ENCODE measurements around the gene MB21D2.
"Not testable (repeated sequence)": the region's sequence is repeated elsewhere in the genome, so short reads cannot be mapped to it uniquely, and the experiment has no call there.

MB21D2 gene

DNA sequence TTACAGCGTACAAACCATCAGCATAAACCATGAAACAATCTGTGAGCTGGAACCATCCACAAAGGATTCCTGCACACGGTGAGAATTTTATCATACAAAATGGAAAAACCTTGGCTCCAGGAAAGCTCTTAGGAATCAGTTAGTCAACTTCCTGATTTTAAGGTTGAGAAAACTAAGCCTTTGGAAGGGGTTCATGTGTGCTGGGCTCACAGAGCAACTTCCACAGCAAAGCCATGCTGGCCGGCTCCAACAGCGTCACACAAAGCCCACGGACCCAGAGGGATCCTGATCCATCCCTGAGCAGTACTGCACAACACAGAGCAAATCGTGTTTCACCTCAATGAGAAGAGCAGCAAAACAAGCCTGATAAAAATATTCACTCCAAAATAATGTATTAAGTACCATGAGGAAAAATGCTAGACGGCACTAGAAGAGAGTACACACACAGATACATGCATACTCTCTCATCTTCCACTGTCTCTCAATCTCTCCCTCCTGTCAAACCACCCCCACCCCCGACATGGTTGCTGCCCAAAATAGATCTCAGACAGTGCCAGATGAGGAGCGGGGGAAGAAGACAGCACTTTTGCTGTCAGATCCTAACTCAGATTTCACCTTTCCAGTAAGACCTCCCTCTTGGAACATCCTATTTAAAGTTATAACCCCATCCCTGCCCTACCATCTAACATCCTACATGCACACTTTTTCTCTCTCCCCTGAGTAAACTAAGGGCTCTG lies 58.6 kb downstream of the MB21D2 start:
- DNase-seq (ENCODE audit: low spot score), result no peak

GRCh38 chr3:192857260-192857661 lies 60.4 kb downstream of the MB21D2 start:
- no peak for DNase-seq (ENCODE audit: low spot score)

DNA sequence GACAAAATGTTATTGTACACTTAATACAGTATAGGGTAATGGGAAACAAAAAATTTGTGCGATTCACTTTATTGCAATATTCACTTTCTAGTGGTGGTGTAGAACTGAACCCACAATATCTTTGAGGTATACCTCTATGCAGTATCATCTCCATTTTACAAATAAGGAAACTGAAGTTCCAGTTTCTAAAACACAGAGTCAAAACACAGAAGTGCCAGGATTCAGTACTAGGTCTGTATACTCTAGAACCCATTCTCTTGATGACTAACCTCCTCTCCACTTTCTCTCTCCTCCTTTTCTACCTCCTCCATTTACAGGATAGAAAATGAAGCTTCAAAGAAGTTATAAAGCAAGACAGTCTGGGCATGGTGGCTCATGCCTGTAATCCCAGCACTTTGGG lies 62.2 kb downstream of the MB21D2 start:
- no peak for DNase-seq (ENCODE audit: low spot score)

DNA sequence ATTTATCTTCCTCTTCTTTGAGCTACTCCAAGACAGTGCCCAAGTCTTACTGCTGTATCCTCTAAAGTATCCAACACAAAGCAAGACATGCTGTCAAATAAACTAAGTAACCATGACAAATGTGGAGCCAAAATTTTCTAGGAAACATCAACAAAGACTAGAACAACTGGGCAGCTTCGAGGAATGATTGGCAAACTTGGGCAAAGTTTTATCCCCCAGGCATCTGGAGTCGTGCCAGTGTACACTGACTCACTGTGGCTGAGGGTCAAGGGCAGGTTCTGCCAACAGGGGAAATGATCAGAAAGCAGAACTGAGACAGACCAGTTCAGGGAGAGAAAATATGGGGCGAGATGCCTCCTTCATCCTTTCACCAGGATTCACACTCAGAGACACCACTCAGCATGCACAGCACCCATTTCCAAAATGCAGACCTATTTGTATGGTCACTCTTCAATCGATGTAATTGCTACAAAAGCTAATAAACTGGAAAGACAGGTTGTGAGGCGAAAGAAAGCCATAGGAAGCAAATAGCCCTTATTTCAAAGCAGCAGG lies 65.8 kb downstream of the MB21D2 start:
- DNase-seq (ENCODE audit: low spot score), result peak; percentile 16

- no peak for DNase-seq (ENCODE audit: low spot score)
Observed at GRCh38 chr3:192850451-192850981, 67.1 kb downstream of the MB21D2 start.

DNA sequence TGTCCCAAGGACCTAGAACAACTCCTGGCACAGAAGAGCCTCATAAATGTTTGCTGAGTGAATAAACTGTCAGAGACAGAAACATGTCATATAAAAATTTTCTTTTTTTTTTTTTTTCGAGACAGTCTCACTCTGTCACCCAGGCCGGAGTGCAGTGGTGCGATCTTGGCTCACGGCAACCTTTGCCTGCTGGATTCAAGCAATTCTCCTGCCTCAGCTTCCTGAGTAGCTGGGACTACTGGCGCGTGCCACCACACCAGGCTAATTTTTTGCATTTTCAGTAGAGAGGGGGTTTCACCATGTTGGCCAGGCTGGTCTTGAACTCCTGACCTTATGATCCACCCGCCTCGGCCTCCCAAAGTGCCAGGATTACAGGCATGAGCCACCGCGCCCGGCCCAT lies 67.8 kb downstream of the MB21D2 start:
- DNase-seq (ENCODE audit: low spot score), result not testable (repeated sequence)

DNA sequence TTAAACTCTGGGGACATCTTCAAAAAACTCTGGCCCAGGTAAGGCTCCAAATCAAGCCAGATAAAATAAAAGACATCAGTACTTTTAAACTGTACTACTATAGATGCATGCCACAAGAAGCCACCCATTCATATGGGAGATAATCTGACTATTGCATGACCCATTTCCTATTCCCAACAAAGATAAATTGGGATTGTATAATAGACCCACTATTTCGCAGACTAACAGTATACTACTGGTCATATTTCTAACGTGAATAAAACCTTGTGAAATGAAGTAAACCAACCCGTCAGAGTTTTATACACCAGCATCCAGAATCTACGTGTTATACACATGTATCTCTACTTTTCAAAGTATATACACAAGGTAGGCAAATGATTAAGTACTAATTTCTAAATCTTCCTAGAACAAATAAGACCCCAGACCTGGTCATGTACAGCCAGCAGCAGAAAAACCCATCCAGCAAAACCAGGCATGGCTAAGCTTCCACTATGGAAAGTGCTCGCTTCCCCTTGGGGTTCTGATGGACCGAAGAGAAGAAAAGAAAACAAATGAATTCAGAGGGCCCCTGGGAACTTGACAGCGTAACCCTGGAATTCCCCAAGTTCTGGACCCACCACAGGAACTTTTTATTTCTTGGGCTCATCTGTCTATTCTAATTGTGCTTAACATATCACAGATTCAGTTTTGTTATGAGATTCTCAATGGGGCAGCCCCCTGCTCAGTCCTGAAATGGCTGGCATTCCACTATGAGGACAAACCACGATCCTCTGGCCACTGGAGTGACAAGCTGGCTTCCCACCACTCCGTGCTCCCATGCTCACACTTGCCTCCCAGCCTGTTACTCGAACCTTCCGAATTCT lies 69.1 kb downstream of the MB21D2 start:
- no peak for DNase-seq (ENCODE audit: low spot score)

- DNase-seq (ENCODE audit: low spot score), result no peak
Observed at GRCh38 chr3:192847941-192848340, 69.7 kb downstream of the MB21D2 start.

DNA sequence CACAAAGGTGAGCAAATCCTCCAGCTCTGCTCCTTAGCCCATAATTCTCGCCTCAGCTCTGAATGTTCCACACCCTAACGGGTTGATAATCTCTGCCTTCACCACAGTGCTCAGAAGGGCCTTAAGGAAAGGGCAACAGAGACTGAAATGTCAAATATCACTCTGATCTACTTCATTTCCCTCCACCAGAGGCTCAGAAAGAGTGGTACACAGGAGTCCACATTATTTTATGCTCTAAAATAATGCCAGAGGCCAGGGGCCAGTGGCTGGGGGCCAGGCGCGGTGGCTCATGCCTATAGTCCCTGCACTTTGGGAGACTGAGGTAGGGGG lies 72.2 kb downstream of the MB21D2 start:
- DNase-seq (ENCODE audit: low spot score), result no peak

GRCh38 chr3:192844836-192845525 lies 72.7 kb downstream of the MB21D2 start:
- no peak for DNase-seq (ENCODE audit: low spot score)

DNA sequence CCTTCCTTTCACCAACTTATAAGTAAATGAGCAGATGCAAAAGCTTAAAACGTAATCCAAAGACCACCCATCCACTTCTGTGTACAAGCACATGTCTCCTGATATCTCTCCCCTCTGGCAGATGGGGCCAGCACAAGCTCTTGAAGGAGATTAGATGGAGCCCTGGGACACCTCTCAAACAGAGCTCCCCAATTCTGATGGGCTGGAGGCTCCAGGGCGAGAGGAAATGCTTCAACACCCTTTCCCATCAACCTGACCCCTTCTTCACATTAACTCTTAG lies 73.2 kb downstream of the MB21D2 start:
- no peak for DNase-seq (ENCODE audit: low spot score)

GRCh38 chr3:192843723-192844485 lies 73.8 kb downstream of the MB21D2 start:
- DNase-seq (ENCODE audit: low spot score), result no peak

GRCh38 chr3:192843119-192843518 lies 74.5 kb downstream of the MB21D2 start:
- no peak for DNase-seq (ENCODE audit: low spot score)

GRCh38 chr3:192842711-192843110 lies 74.9 kb downstream of the MB21D2 start:
- no peak for DNase-seq (ENCODE audit: low spot score)

GRCh38 chr3:192842138-192842537 lies 75.5 kb downstream of the MB21D2 start:
- no peak for DNase-seq (ENCODE audit: low spot score)

GRCh38 chr3:192841428-192841827 lies 76.2 kb downstream of the MB21D2 start:
- DNase-seq (ENCODE audit: low spot score), result no peak

GRCh38 chr3:192840143-192840836 lies 77.4 kb downstream of the MB21D2 start:
- DNase-seq (ENCODE audit: low spot score), result no peak

DNA sequence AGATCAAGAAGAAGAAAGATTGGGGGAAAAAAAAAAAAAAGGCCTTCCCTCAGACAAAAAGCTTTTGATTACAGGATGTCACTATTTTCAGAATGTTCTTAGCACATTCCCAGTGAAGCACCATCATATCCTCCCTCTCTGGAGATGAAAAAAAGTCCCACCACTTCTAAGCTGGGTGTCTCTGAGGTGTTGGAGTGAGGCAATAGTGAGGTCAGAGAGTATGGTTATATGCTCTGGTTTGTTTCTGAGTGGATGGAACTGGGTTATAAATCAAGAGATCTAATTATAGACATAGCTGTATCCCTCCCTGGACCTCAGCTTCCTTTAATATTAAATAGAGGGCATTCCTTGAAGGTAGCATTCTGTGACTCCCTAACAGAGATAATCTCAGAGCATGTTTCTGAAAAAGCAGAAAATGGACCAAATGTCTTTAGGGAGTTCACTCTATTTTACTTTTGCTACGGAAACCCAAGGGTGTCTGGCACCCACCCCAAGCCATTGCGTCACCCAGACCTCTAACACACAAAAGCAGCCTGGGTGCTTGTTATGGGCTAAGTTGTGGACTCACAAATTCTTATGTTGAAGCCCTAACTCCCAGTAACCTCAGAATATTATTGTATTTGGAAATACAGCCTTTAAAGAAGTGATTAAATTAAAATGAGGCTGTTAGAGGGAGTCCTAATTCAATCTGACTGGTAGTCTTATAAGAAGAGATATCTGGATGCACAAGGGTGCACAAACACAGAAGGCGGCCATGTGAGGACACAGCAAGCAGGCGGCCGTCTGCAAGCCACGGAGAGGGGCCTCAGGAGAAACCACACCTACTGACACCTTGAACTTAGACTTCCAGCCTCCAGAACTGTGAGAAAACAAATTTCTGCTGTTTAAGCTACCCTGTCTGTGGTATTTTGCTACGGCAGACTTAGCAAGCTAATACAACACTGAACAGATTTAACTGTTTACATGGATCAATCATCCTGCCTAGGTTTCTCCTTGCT lies 81.5 kb downstream of the MB21D2 start:
- DNase-seq (ENCODE audit: low spot score), result no peak

- DNase-seq (ENCODE audit: low spot score), result no peak
Observed at GRCh38 chr3:192834428-192834827, 83.2 kb downstream of the MB21D2 start.

All from HuH-7.5 (cell line).